IMR-90 (cell line): ENCODE results near the gene PIK3R3. TPM values are rescaled to one million over a fixed set of nuclear protein-coding genes. Genes with fewer than 3 reads are reported as not detected.

Experiments used
- ATAC-seq: fragments of 200-7000 bp; cut with Tn5 transposase; 2 replicates; pipeline ENCODE4 v1.9.1; 2020; ENCODE audit warnings: low read depth, mild to moderate bottlenecking, moderate library complexity
- BruUV-seq: library from RNA; stranded (reverse); fragments of 400-500 nt; replicated peaks from 2 replicates; lab custom pipeline; 2021; lab: Mats Ljungman, UMichigan
- CTCF ChIA-PET: fragments of 300-600 bp; formaldehyde crosslinking; extraction: SDS; loops from one replicate; lab custom pipeline; 2021; ENCODE audit warnings: antibody characterized with exemption; lab: Yijun Ruan, JAX
- POLR2A ChIA-PET: fragments of 300-600 bp; sonication (Branson Sonifier 250); formaldehyde crosslinking; loops from one replicate; lab custom pipeline; 2022; ENCODE audit warnings: antibody characterized with exemption; ENCODE audit not compliant: unreplicated experiment; lab: Charles Lee
- DNase-seq: peaks from one replicate; pipeline ENCODE4 v3.0.0; 2013
- H2AFZ ChIP-seq: replicated peaks from 2 replicates; pipeline ENCODE3; 2013; ENCODE audit warnings: low read length, mild to moderate bottlenecking; ENCODE audit not compliant: poor library complexity
- H2AK5ac ChIP-seq: 2 replicates; pipeline ENCODE4 v1.6.1; 2013; ENCODE audit warnings: low read depth, low read length, inconsistent platforms
- H2AK9ac ChIP-seq: replicated peaks from 2 replicates; pipeline ENCODE3; 2013; ENCODE audit warnings: mild to moderate bottlenecking, low read depth, low read length, moderate library complexity; ENCODE audit not compliant: poor library complexity
- H2BK120ac ChIP-seq: 2 replicates; pipeline ENCODE4 v1.6.1; 2013; ENCODE audit warnings: low read depth, low read length, inconsistent platforms
- H2BK15ac ChIP-seq: 3 replicates; pipeline ENCODE4 v1.6.1; 2013; ENCODE audit warnings: low read depth, low read length, inconsistent platforms
- H2BK20ac ChIP-seq: 2 replicates; pipeline ENCODE4 v1.6.1; 2013; ENCODE audit warnings: low read depth, mild to moderate bottlenecking, inconsistent platforms, low read length, moderate library complexity
- H2BK5ac ChIP-seq: 2 replicates; pipeline ENCODE4 v1.6.1; 2013; ENCODE audit warnings: mild to moderate bottlenecking, low read depth, low read length, inconsistent platforms; ENCODE audit not compliant: poor library complexity, severe bottlenecking
- H3K14ac ChIP-seq: replicated peaks from 2 replicates; pipeline ENCODE4 v1.6.1; 2013; ENCODE audit warnings: low read depth, low read length, inconsistent platforms
- H3K18ac ChIP-seq: 2 replicates; pipeline ENCODE4 v1.6.1; 2013; ENCODE audit warnings: low read depth, low read length, control low read depth
- H3K23ac ChIP-seq: 2 replicates; pipeline ENCODE4 v1.6.1; 2013; ENCODE audit warnings: low read depth, low read length, inconsistent platforms
- H3K27ac ChIP-seq: 2 replicates; pipeline ENCODE4 v1.5.1; 2013; ENCODE audit warnings: mild to moderate bottlenecking, control low read depth, low read length; ENCODE audit not compliant: insufficient read depth
- H3K27me3 ChIP-seq: 2 replicates; pipeline ENCODE4 v1.6.1; 2013; ENCODE audit warnings: low read length; ENCODE audit not compliant: control insufficient read depth, insufficient read depth
- H3K36me3 ChIP-seq: 2 replicates; pipeline ENCODE4 v1.6.1; 2013; ENCODE audit warnings: low read length, mixed read lengths; ENCODE audit not compliant: control insufficient read depth, insufficient read depth
- H3K4ac ChIP-seq: 2 replicates; pipeline ENCODE4 v1.6.1; 2013; ENCODE audit warnings: low read depth, low read length, inconsistent platforms
- H3K4me1 ChIP-seq: 2 replicates; pipeline ENCODE4 v1.6.1; 2013; ENCODE audit warnings: low read length, mixed read lengths; ENCODE audit not compliant: control insufficient read depth, insufficient read depth
- H3K4me2 ChIP-seq: 2 replicates; pipeline ENCODE4 v1.6.1; 2013; ENCODE audit warnings: low read depth, mild to moderate bottlenecking, control low read depth, low read length, moderate library complexity
- H3K4me3 ChIP-seq: 2 replicates; pipeline ENCODE4 v1.5.1; 2013; ENCODE audit warnings: low read depth, mild to moderate bottlenecking, control low read depth, low read length, moderate library complexity; ENCODE audit not compliant: insufficient read depth
- H3K56ac ChIP-seq: 2 replicates; pipeline ENCODE4 v1.6.1; 2013; ENCODE audit warnings: low read length, inconsistent platforms; ENCODE audit not compliant: insufficient read depth; ENCODE audit errors: extremely low read depth
- H3K79me1 ChIP-seq, 2 experiments: 2 replicates each; pipeline ENCODE4 v1.6.1; 2013; ENCODE audit warnings: low read length in 2 of 2, inconsistent platforms in 1 of 2, low read depth in 1 of 2
- H3K9ac ChIP-seq: 2 replicates; pipeline ENCODE4 v1.6.1; 2013; ENCODE audit warnings: low read depth, low read length, control low read depth
- H3K9me1 ChIP-seq: 2 replicates; pipeline ENCODE4 v1.6.1; 2013; ENCODE audit warnings: low read length, inconsistent platforms; ENCODE audit not compliant: insufficient read depth
- H3K9me3 ChIP-seq: 2 replicates; pipeline ENCODE4 v1.6.1; 2013; ENCODE audit warnings: low read length; ENCODE audit not compliant: control insufficient read depth, insufficient read depth
- H4K20me1 ChIP-seq: 2 replicates; pipeline ENCODE4 v1.6.1; 2013; ENCODE audit warnings: low read length, inconsistent platforms; ENCODE audit not compliant: insufficient read depth
- H4K5ac ChIP-seq: 2 replicates; pipeline ENCODE4 v1.6.1; 2013; ENCODE audit warnings: mild to moderate bottlenecking, low read depth, low read length, control low read depth
- H4K8ac ChIP-seq, 2 experiments: 2 replicates each; pipeline ENCODE4 v1.6.1; 2013; ENCODE audit warnings: low read depth in 2 of 2, low read length in 2 of 2, control low read depth in 1 of 2, inconsistent platforms in 1 of 2
- H4K91ac ChIP-seq: 2 replicates; pipeline ENCODE4 v1.6.1; 2013; ENCODE audit warnings: low read depth, low read length, inconsistent platforms; ENCODE audit not compliant: insufficient read depth
- CEBPB ChIP-seq: IDR thresholded peaks from 2 replicates; pipeline ENCODE4 v1.6.1; 2012; ENCODE audit warnings: low read depth, low read length, improper control_type of control experiment
- MAFK ChIP-seq: IDR thresholded peaks from 2 replicates; pipeline ENCODE4 v1.6.1; 2012; ENCODE audit warnings: low read depth, low read length, improper control_type of control experiment
- POLR2A ChIP-seq: IDR thresholded peaks from 2 replicates; pipeline ENCODE4 v1.6.1; 2012; ENCODE audit warnings: mild to moderate bottlenecking, low read depth, low read length
- RAD21 ChIP-seq: IDR thresholded peaks from 2 replicates; pipeline ENCODE4 v1.6.1; 2012; ENCODE audit warnings: low read length, improper control_type of control experiment
- RCOR1 ChIP-seq: IDR thresholded peaks from 2 replicates; pipeline ENCODE4 v1.6.1; 2012; ENCODE audit warnings: mild to moderate bottlenecking, low read length, improper control_type of control experiment; ENCODE audit not compliant: insufficient replicate concordance
- WGBS, 2 experiments: methylation state at CpG; one replicate each; pipeline versions ENCODE4 v1.1.5 to v1.1.7; 2013; ENCODE audit warnings: missing lambda C conversion rate in 2 of 2; ENCODE audit not compliant: insufficient read length in 1 of 2; ENCODE audit errors: extremely low coverage in 2 of 2; 5-methylcytosine and 5-hydroxymethylcytosine counted together
- dilution Hi-C: fragments of 300-500 bp; cut with HindIII; formaldehyde crosslinking; loops from one replicate; pipeline ENCODE4 v1.14.3; 2018; ENCODE audit warnings: low sequenced_read_pairs; ENCODE audit not compliant: unreplicated experiment
- in situ Hi-C: fragments of 300-500 bp; cut with MboI; formaldehyde crosslinking; loops from 3 replicates; pipeline ENCODE4 v1.14.3; 2019; ENCODE audit warnings: low sequenced_read_pairs, inconsistent platforms, mixed read lengths
- intact Hi-C: fragments of 100-400 bp; cut with micrococcal nuclease; formaldehyde crosslinking; loops from 2 replicates; pipeline ENCODE4 v1.10.0; 2022
- polyA plus RNA-seq, 3 experiments: library from polyadenylated mRNA; depleted of rRNA; stranded (reverse); fragments of >200 nt; gene quantifications; 2 replicates each; pipeline ENCODE4 v1.2.3, GENCODE V29; 2012; ENCODE audit warnings: low replicate concordance in 1 of 3
- total RNA-seq: library from RNA; depleted of rRNA; stranded (reverse); fragments of >200 nt; gene quantifications from 2 replicates; pipeline ENCODE4 v1.2.3, GENCODE V29; 2012
- TF ChIP-seq, protein P1 (sequence below): fragments of 150-350 bp; IDR thresholded peaks from 2 replicates; pipeline ENCODE4 v1.6.1; 2017; ENCODE audit warnings: mild to moderate bottlenecking, antibody characterized with exemption, low read length, low read depth
- TF ChIP-seq, protein P2 (sequence below): conservative IDR thresholded peaks from 2 replicates; pipeline ENCODE4 v1.5.1; 2012; ENCODE audit warnings: mild to moderate bottlenecking, low read depth, low read length, improper control_type of control experiment

Gene PIK3R3
- total and polyA plus RNA-seq, 2 of the 4 experiments (the other 2 are of a cell fraction) = 5.3 to 9.9 TPM

GRCh38 chr1:46068525-46068924 is 63.9 kb downstream of the PIK3R3 start:
- no peaks in the 10 kb centered on the region for H3K9me3 ChIP-seq
- H2AFZ ChIP-seq = no peak overlapping the region
- no peak overlapping the region for H2AK9ac ChIP-seq
- in situ Hi-C loops (no loop called here), intact Hi-C loops (no loop called here), dilution Hi-C loops (no loop called here)
- no peak for ATAC-seq
- H4K8ac ChIP-seq = no peak overlapping the region
- no peaks in the 10 kb centered on the region for H3K4me1 ChIP-seq
- no peaks in the 10 kb centered on the region; the same call in 1 of the 2 replicates for H3K9me1 ChIP-seq
- TF ChIP-seq, protein P1, sequence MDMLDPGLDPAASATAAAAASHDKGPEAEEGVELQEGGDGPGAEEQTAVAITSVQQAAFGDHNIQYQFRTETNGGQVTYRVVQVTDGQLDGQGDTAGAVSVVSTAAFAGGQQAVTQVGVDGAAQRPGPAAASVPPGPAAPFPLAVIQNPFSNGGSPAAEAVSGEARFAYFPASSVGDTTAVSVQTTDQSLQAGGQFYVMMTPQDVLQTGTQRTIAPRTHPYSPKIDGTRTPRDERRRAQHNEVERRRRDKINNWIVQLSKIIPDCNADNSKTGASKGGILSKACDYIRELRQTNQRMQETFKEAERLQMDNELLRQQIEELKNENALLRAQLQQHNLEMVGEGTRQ = no peak
- TF ChIP-seq RAD21 (no peak), RCOR1 (no peak), POLR2A (no peak), MAFK (no peak), CEBPB (no peak)
- TF ChIP-seq, protein P2, sequence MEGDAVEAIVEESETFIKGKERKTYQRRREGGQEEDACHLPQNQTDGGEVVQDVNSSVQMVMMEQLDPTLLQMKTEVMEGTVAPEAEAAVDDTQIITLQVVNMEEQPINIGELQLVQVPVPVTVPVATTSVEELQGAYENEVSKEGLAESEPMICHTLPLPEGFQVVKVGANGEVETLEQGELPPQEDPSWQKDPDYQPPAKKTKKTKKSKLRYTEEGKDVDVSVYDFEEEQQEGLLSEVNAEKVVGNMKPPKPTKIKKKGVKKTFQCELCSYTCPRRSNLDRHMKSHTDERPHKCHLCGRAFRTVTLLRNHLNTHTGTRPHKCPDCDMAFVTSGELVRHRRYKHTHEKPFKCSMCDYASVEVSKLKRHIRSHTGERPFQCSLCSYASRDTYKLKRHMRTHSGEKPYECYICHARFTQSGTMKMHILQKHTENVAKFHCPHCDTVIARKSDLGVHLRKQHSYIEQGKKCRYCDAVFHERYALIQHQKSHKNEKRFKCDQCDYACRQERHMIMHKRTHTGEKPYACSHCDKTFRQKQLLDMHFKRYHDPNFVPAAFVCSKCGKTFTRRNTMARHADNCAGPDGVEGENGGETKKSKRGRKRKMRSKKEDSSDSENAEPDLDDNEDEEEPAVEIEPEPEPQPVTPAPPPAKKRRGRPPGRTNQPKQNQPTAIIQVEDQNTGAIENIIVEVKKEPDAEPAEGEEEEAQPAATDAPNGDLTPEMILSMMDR = no peak
- no TSS peak for BruUV-seq
- H3K56ac ChIP-seq = no peak overlapping the region
- no peak overlapping the region for H3K4me3 ChIP-seq
- no peak overlapping the region for H2BK5ac ChIP-seq
- H2AK5ac ChIP-seq = no peak overlapping the region
- no peak for DNase-seq
- CTCF ChIA-PET = interaction anchor here (0.6 kb wide), 1 partner anchor 58 kb away, joined by 4 read pairs; no protein-coding TSS in a partner anchor
- H4K20me1 ChIP-seq = no peaks in the 10 kb centered on the region
- no peaks in the 10 kb centered on the region for H3K36me3 ChIP-seq
- POLR2A ChIA-PET = no interaction called here
- no peak overlapping the region for H3K23ac ChIP-seq
- no peak overlapping the region for H3K4ac ChIP-seq
- H2BK15ac ChIP-seq = no peak overlapping the region
- no peaks in the 10 kb centered on the region for H3K79me1 ChIP-seq
- 95% methylated on average over 3 of the region's 3 CpGs; no CpG with 5 or more reads in 1 of the 2 experiments for WGBS, 2 experiments
- H3K27ac ChIP-seq = no peak overlapping the region
- no peak overlapping the region for H4K5ac ChIP-seq
- H3K9ac ChIP-seq = no peak overlapping the region
- H3K14ac ChIP-seq = no peak overlapping the region
- no peak overlapping the region for H4K91ac ChIP-seq
- no peaks in the 10 kb centered on the region for H3K27me3 ChIP-seq
- no peak overlapping the region for H2BK20ac ChIP-seq
- no peak overlapping the region for H3K4me2 ChIP-seq
- H2BK120ac ChIP-seq = no peak overlapping the region
- H3K18ac ChIP-seq = no peak overlapping the region
